ENCODE data around the gene FAM118B.

DNA sequence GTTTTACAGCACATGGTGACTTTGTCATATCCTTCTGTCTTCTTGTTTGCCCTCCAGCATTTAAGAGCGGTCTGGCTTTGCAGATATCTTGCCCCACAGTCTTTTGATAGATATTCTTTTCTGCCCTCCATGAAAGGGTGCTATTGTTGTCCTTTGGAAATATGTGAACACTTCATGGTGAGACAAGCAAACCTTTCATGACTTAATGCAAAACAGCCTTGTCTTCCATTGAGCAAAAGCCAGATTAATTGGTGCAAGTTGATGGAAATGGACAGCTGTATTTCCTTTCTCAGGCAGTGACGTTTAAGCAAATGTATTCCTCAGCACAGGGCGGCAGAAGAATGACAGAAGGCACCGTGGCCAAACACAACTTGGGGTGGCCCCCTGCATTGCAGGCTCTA is 96.7 kb downstream of the FAM118B start:
- TF ChIP-seq, protein P1, sequence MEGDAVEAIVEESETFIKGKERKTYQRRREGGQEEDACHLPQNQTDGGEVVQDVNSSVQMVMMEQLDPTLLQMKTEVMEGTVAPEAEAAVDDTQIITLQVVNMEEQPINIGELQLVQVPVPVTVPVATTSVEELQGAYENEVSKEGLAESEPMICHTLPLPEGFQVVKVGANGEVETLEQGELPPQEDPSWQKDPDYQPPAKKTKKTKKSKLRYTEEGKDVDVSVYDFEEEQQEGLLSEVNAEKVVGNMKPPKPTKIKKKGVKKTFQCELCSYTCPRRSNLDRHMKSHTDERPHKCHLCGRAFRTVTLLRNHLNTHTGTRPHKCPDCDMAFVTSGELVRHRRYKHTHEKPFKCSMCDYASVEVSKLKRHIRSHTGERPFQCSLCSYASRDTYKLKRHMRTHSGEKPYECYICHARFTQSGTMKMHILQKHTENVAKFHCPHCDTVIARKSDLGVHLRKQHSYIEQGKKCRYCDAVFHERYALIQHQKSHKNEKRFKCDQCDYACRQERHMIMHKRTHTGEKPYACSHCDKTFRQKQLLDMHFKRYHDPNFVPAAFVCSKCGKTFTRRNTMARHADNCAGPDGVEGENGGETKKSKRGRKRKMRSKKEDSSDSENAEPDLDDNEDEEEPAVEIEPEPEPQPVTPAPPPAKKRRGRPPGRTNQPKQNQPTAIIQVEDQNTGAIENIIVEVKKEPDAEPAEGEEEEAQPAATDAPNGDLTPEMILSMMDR (IDR thresholded peaks at IDR 0.05), result no peak
- TF ChIP-seq MAX (IDR thresholded peaks at IDR 0.05; ENCODE audit: low read depth), result no peak
- no peak for TF ChIP-seq SMC3 (IDR thresholded peaks at IDR 0.05; ENCODE audit: low read depth, low read length)
- no peak for TF ChIP-seq TEAD4 (IDR thresholded peaks at IDR 0.05; ENCODE audit: borderline replicate concordance, insufficient read depth)
- TF ChIP-seq YY1 (IDR thresholded peaks at IDR 0.05; ENCODE audit: low read depth), result no peak
- TF ChIP-seq RXRA (IDR thresholded peaks at IDR 0.05; ENCODE audit: borderline replicate concordance, low read depth), result no peak
- TF ChIP-seq RFX5 (IDR thresholded peaks at IDR 0.05; ENCODE audit: low read length), result no peak
- TF ChIP-seq RCOR1 (IDR thresholded peaks at IDR 0.05; ENCODE audit: low read length), result no peak
- no peak for TF ChIP-seq GABPA (IDR thresholded peaks at IDR 0.05; ENCODE audit: low read depth)
- TF ChIP-seq REST (IDR thresholded peaks at IDR 0.05; ENCODE audit: low read depth, low read length), result no peak
- TF ChIP-seq EZH2phosphoT487 (IDR thresholded peaks at IDR 0.05; ENCODE audit: borderline replicate concordance, low read depth), result no peak
- TF ChIP-seq, protein P2, sequence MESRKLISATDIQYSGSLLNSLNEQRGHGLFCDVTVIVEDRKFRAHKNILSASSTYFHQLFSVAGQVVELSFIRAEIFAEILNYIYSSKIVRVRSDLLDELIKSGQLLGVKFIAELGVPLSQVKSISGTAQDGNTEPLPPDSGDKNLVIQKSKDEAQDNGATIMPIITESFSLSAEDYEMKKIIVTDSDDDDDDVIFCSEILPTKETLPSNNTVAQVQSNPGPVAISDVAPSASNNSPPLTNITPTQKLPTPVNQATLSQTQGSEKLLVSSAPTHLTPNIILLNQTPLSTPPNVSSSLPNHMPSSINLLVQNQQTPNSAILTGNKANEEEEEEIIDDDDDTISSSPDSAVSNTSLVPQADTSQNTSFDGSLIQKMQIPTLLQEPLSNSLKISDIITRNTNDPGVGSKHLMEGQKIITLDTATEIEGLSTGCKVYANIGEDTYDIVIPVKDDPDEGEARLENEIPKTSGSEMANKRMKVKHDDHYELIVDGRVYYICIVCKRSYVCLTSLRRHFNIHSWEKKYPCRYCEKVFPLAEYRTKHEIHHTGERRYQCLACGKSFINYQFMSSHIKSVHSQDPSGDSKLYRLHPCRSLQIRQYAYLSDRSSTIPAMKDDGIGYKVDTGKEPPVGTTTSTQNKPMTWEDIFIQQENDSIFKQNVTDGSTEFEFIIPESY (IDR thresholded peaks at IDR 0.05; ENCODE audit: borderline replicate concordance, low read depth), result no peak
- no peak for TF ChIP-seq TCF12 (IDR thresholded peaks at IDR 0.05)
